ENCODE results near the gene TLCD1.

- TF ChIP-seq POLR2A (IDR thresholded peaks at IDR 0.05; ENCODE audit: low read depth, low read length) (no peak), POLR2AphosphoS5 (IDR thresholded peaks at IDR 0.05; ENCODE audit: low read depth, low read length) (no peak), TAF1 (IDR thresholded peaks at IDR 0.05; ENCODE audit: borderline replicate concordance, low read depth, low read length) (no peak)
These were observed 37.0 kb downstream of the TLCD1 start for GRCh38 chr17:28689011-28689410.
